Astrocyte of the spinal cord (primary cell): ENCODE data around the gene IL1RAPL2.

Source experiments
- DNase-seq: peaks from one replicate; pipeline ENCODE4 v3.0.0; 2011; ENCODE audit warnings: low read depth, low spot score
- H3K4me3 ChIP-seq: 2 replicates; pipeline ENCODE4 v1.5.1; 2011; ENCODE audit warnings: low read depth, mild to moderate bottlenecking, low read length, moderate library complexity
- CTCF ChIP-seq: IDR thresholded peaks from 2 replicates; pipeline ENCODE4 v1.5.1; 2012; ENCODE audit warnings: low read depth, mild to moderate bottlenecking, low read length, inconsistent platforms
- in situ Hi-C: cut with HindIII; loops from 2 replicates; pipeline ENCODE4 v1.10.0; 2017; ENCODE audit warnings: low sequenced_read_pairs

IL1RAPL2 gene

GRCh38 chrX:104972737-104973136, 406.7 kb downstream of the IL1RAPL2 start:
- no peak for TF ChIP-seq CTCF
- in situ Hi-C loops = no loop called here
- no peak overlapping the region for H3K4me3 ChIP-seq
- DNase-seq = peak; percentile 6

GRCh38 chrX:104987063-104987462, 421.1 kb downstream of the IL1RAPL2 start:
- H3K4me3 ChIP-seq = no peak overlapping the region
- in situ Hi-C loops = no loop called here
- DNase-seq = peak; percentile 10
- TF ChIP-seq CTCF = no peak

GRCh38 chrX:104988038-104988437, 422.0 kb downstream of the IL1RAPL2 start:
- in situ Hi-C loops = no loop called here
- no peak for TF ChIP-seq CTCF
- H3K4me3 ChIP-seq = no peak overlapping the region
- no peak for DNase-seq

- DNase-seq = no peak
- no peak overlapping the region for H3K4me3 ChIP-seq
- TF ChIP-seq CTCF = no peak
- in situ Hi-C loops = no loop called here
These were observed 429.5 kb downstream of the IL1RAPL2 start for GRCh38 chrX:104995546-104995945.

- no peak for TF ChIP-seq CTCF
- in situ Hi-C loops = no loop called here
- no peak for DNase-seq
- no peak overlapping the region for H3K4me3 ChIP-seq
These were observed 440.1 kb downstream of the IL1RAPL2 start for GRCh38 chrX:105006103-105006502.

GRCh38 chrX:105006996-105007395, 441.0 kb downstream of the IL1RAPL2 start:
- in situ Hi-C loops = no loop called here
- no peak overlapping the region for H3K4me3 ChIP-seq
- DNase-seq = no peak
- TF ChIP-seq CTCF = no peak

GRCh38 chrX:105013719-105014118, 447.7 kb downstream of the IL1RAPL2 start:
- no peak for TF ChIP-seq CTCF
- in situ Hi-C loops = no loop called here
- H3K4me3 ChIP-seq = no peak overlapping the region

More at GRCh38 chrX:105013719-105014118, 447.7 kb downstream of the IL1RAPL2 start:
- DNase-seq = no peak
